SH-SY5Y (cell line): ENCODE results near the gene GPA33.

Experiments
- GATA2 ChIP-seq: IDR thresholded peaks from 2 replicates; pipeline ENCODE4 v1.6.1; 2011; ENCODE audit warnings: mild to moderate bottlenecking, low read depth, low read length
- GATA3 ChIP-seq: IDR thresholded peaks from 2 replicates; pipeline ENCODE4 v1.6.1; 2011; ENCODE audit warnings: low read depth, mild to moderate bottlenecking, low read length, moderate library complexity

GRCh38 chr1:167138703-167139102 lies 48.5 kb upstream of the GPA33 start:
- TF ChIP-seq GATA2 (no peak), GATA3 (no peak)
